Measurements from ENCODE around the gene GNA15. TPM values are rescaled to one million over a fixed set of nuclear protein-coding genes. Genes with fewer than 3 reads are reported as not detected.

The GNA15 gene
- total and polyA plus RNA-seq, 9 donors: 1.2 to 4.8 (median 1.4) TPM

DNA sequence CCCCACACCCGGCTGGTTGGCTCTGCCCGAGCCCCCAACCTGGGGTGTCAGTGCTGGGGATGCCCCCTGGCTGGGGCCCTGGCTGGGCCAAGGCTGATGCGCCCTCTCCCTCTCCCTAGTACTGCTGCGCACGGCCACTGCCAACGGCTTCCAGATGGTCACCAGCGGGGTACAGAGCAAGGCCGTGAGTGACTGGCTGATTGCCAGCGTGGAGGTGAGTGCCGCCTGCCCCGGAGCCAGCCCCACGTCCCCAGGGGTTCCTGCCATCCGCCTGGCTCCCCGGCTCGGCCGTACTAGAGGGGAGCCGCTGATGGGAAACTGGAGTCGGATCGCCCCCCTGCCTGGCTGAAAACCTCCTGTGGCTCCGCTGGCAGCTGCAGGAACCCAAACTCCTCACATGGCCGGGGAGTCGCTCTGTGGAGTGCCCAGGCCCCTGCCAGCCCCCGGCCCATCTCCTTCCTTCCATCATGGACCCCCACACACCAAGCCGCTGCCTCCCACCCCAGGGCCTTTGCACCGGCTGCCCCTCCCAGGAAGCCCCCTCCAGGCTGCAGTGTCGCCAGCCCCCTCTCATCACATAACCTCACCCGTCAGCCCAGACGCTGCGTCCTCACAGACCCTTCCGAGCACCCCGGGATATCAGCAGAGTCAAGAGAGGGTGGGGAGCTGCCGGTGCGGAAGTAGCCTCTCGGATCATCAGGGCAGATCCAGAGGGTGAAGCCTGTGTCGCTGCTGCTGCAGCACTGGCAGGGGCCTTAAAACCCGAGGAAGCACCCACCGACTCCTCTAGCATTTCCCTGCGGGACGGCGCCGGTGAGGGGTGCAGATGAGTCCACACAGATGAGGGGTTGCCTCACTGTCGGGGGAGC is 60.5 kb downstream of the GNA15 start:
- no peaks in the 10 kb centered on the region for H3K36me3 ChIP-seq
- TF ChIP-seq, protein P1, sequence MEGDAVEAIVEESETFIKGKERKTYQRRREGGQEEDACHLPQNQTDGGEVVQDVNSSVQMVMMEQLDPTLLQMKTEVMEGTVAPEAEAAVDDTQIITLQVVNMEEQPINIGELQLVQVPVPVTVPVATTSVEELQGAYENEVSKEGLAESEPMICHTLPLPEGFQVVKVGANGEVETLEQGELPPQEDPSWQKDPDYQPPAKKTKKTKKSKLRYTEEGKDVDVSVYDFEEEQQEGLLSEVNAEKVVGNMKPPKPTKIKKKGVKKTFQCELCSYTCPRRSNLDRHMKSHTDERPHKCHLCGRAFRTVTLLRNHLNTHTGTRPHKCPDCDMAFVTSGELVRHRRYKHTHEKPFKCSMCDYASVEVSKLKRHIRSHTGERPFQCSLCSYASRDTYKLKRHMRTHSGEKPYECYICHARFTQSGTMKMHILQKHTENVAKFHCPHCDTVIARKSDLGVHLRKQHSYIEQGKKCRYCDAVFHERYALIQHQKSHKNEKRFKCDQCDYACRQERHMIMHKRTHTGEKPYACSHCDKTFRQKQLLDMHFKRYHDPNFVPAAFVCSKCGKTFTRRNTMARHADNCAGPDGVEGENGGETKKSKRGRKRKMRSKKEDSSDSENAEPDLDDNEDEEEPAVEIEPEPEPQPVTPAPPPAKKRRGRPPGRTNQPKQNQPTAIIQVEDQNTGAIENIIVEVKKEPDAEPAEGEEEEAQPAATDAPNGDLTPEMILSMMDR (IDR thresholded peaks at IDR 0.05): no peak
- no peaks in the 10 kb centered on the region for H3K4me1 ChIP-seq (ENCODE audit: insufficient read depth)
- H3K4me3 ChIP-seq: no peak overlapping the region
- intact Hi-C loops (cut with DNase I): no loop called here
- WGBS, 3 donors: 88 to 91% (median 91%) methylated on average over 37 to 42 of the region's 42 CpGs
- no peak overlapping the region for H3K27ac ChIP-seq
- DNase-seq: peak in 2 of 5 donors; percentile 21 to 26
- H3K27me3 ChIP-seq: no peaks in the 10 kb centered on the region
- no peaks in the 10 kb centered on the region for H3K9me3 ChIP-seq

- intact Hi-C loops (cut with DNase I): no loop called here
- H3K4me3 ChIP-seq: no peak overlapping the region
- no peak for DNase-seq
- H3K36me3 ChIP-seq: no peaks in the 10 kb centered on the region
- no peaks in the 10 kb centered on the region for H3K9me3 ChIP-seq
- no peaks in the 10 kb centered on the region for H3K4me1 ChIP-seq (ENCODE audit: insufficient read depth)
- 92 to 96% (median 94%) methylated on average over 13 to 14 of the region's 14 CpGs for WGBS, 3 donors
- TF ChIP-seq, protein P1 (IDR thresholded peaks at IDR 0.05): no peak
- no peak for TF ChIP-seq POLR2A (IDR thresholded peaks at IDR 0.05)
- TF ChIP-seq EP300 (IDR thresholded peaks at IDR 0.05): no peak
- H3K27me3 ChIP-seq: no peaks in the 10 kb centered on the region
- H3K27ac ChIP-seq: no peak overlapping the region
Observed at GRCh38 chr19:3196933-3197205, 61.0 kb downstream of the GNA15 start.

- H3K27me3 ChIP-seq: no peaks in the 10 kb centered on the region
- no peak overlapping the region for H3K4me3 ChIP-seq
- DNase-seq: peak in 1 of 5 donors; percentile 28
- H3K27ac ChIP-seq: no peak overlapping the region
- 90 to 91% (median 91%) methylated on average over 42 to 43 of the region's 43 CpGs for WGBS, 3 donors
- no peaks in the 10 kb centered on the region for H3K4me1 ChIP-seq (ENCODE audit: insufficient read depth)
- TF ChIP-seq POLR2A (IDR thresholded peaks at IDR 0.05): no peak
- TF ChIP-seq, protein P1 (IDR thresholded peaks at IDR 0.05): no peak
- no peak for TF ChIP-seq EP300 (IDR thresholded peaks at IDR 0.05)
- H3K36me3 ChIP-seq: no peaks in the 10 kb centered on the region
- H3K9me3 ChIP-seq: no peaks in the 10 kb centered on the region
- intact Hi-C loops (cut with DNase I): no loop called here
Observed at GRCh38 chr19:3198901-3199700, 63.3 kb downstream of the GNA15 start.

DNA sequence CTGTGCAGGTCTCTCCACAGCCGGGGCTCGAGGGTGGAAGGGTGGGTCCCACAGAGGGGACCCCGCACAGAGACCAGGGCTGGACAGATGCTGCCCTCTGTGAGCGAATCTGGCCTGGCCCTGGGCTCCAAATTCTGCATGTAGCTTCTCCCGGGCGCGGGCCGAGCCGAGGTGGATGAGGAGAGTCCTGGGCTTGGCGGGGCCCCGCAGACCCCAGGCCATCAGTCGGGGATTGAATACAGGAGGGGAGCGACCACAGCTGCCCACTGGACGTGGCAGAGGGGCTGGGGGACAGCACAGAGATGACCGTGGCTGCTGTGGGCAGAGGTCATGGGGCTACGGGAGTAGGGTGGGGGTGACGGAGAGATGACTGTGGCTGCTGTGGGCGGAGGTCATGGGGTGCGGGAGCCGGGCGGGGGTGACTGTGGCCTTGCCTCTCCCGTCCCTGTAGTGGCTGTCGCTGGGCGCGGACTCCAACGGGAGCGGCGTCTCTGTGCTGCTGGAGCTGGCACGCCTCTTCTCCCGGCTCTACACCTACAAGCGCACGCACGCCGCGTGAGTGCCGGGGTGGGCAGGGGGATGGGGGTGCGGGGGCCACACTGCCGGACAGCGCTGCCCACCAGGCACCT is 65.4 kb downstream of the GNA15 start:
- no peaks in the 10 kb centered on the region for H3K9me3 ChIP-seq
- H3K27me3 ChIP-seq: no peaks in the 10 kb centered on the region
- H3K4me3 ChIP-seq: no peak overlapping the region
- no peak overlapping the region for H3K27ac ChIP-seq
- WGBS, 3 donors: 89 to 95% (median 93%) methylated on average over 37 to 39 of the region's 39 CpGs
- TF ChIP-seq, protein P1 (IDR thresholded peaks at IDR 0.05): no peak
- TF ChIP-seq EP300 (IDR thresholded peaks at IDR 0.05) (no peak), POLR2A (IDR thresholded peaks at IDR 0.05) (no peak)
- intact Hi-C loops (cut with DNase I): no loop called here
- peak in 1 of 5 donors; percentile 20 for DNase-seq
- no peaks in the 10 kb centered on the region for H3K4me1 ChIP-seq (ENCODE audit: insufficient read depth)
- no peaks in the 10 kb centered on the region for H3K36me3 ChIP-seq
